ENCODE results near the gene ANO2. TPM values are rescaled to one million over a fixed set of nuclear protein-coding genes. Genes with fewer than 3 reads are reported as not detected.

The ANO2 gene
- total RNA-seq, 2 donors from 2014 or later, result 6.7 to 18.5 TPM

- no peaks in the 10 kb centered on the region for H3K9me3 ChIP-seq
- H3K4me1 ChIP-seq (ENCODE audit: control insufficient read depth in 1 of 2, low read depth in 2 of 2), result no peaks in the 10 kb centered on the region
- no peak overlapping the region for H3K27ac ChIP-seq
- no peaks in the 10 kb centered on the region for H3K27me3 ChIP-seq (replicated peaks; ENCODE audit: insufficient read depth)
- ATAC-seq (ENCODE audit: insufficient number of reproducible peaks, low FRiP score, low read depth), result no peak
- DNase-seq (ENCODE audit: low spot score), result no peak
- no peaks in the 10 kb centered on the region for H3K36me3 ChIP-seq
- H3K4me3 ChIP-seq, result no peak overlapping the region
- TF ChIP-seq, protein P1, sequence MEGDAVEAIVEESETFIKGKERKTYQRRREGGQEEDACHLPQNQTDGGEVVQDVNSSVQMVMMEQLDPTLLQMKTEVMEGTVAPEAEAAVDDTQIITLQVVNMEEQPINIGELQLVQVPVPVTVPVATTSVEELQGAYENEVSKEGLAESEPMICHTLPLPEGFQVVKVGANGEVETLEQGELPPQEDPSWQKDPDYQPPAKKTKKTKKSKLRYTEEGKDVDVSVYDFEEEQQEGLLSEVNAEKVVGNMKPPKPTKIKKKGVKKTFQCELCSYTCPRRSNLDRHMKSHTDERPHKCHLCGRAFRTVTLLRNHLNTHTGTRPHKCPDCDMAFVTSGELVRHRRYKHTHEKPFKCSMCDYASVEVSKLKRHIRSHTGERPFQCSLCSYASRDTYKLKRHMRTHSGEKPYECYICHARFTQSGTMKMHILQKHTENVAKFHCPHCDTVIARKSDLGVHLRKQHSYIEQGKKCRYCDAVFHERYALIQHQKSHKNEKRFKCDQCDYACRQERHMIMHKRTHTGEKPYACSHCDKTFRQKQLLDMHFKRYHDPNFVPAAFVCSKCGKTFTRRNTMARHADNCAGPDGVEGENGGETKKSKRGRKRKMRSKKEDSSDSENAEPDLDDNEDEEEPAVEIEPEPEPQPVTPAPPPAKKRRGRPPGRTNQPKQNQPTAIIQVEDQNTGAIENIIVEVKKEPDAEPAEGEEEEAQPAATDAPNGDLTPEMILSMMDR (IDR thresholded peaks at IDR 0.05), result no peak
Observed at GRCh38 chr12:5905757-5906156, 39.3 kb downstream of the ANO2 start.

DNA sequence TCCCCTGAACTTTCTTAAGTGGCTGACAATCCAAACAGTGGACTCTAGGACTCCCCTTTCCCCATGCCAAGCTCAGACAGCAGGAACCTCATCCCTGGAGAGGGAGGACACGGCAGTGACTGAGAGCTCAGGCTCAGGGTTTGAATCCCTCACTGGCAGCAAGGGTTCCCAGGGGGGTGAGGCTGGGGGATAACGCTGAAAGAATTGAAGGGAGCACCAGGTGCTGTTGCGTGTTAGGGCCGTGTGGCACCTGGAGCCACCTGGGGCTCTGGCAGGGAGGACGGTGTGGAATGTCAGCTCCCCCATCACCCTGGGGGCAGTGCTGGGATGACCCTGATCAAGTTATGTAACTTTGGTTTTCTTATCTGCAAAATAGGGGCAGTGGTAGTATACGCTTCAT, 40.1 kb downstream of the ANO2 start:
- DNase-seq (ENCODE audit: low spot score) (no peak), ATAC-seq (ENCODE audit: insufficient number of reproducible peaks, low FRiP score, low read depth) (no peak)
- Histone ChIP-seq H3K36me3 (no peaks in the 10 kb centered on the region), H3K27ac (no peak overlapping the region), H3K9me3 (no peaks in the 10 kb centered on the region), H3K4me1 (ENCODE audit: control insufficient read depth in 1 of 2, low read depth in 2 of 2) (no peaks in the 10 kb centered on the region), H3K27me3 (replicated peaks; ENCODE audit: insufficient read depth) (no peaks in the 10 kb centered on the region), H3K4me3 (no peak overlapping the region)
- TF ChIP-seq, protein P1 (IDR thresholded peaks at IDR 0.05), result no peak

GRCh38 chr12:5904441-5904840, 40.6 kb downstream of the ANO2 start:
- Histone ChIP-seq H3K4me1 (ENCODE audit: control insufficient read depth in 1 of 2, low read depth in 2 of 2) (no peaks in the 10 kb centered on the region), H3K27me3 (replicated peaks; ENCODE audit: insufficient read depth) (no peaks in the 10 kb centered on the region), H3K27ac (no peak overlapping the region), H3K36me3 (no peaks in the 10 kb centered on the region), H3K9me3 (no peaks in the 10 kb centered on the region), H3K4me3 (no peak overlapping the region)
- no peak for ATAC-seq (ENCODE audit: insufficient number of reproducible peaks, low FRiP score, low read depth)
- TF ChIP-seq, protein P1 (IDR thresholded peaks at IDR 0.05), result no peak
- no peak for DNase-seq (ENCODE audit: low spot score)

- Histone ChIP-seq H3K27ac (no peak overlapping the region), H3K36me3 (no peaks in the 10 kb centered on the region), H3K27me3 (replicated peaks; ENCODE audit: insufficient read depth) (no peaks in the 10 kb centered on the region), H3K4me3 (no peak overlapping the region), H3K4me1 (ENCODE audit: control insufficient read depth in 1 of 2, low read depth in 2 of 2) (no peaks in the 10 kb centered on the region), H3K9me3 (no peaks in the 10 kb centered on the region)
- TF ChIP-seq, protein P1 (IDR thresholded peaks at IDR 0.05), result no peak
- ATAC-seq (ENCODE audit: insufficient number of reproducible peaks, low FRiP score, low read depth), result no peak
- no peak for DNase-seq (ENCODE audit: low spot score)
Observed at GRCh38 chr12:5902736-5903135, 42.3 kb downstream of the ANO2 start.

DNA sequence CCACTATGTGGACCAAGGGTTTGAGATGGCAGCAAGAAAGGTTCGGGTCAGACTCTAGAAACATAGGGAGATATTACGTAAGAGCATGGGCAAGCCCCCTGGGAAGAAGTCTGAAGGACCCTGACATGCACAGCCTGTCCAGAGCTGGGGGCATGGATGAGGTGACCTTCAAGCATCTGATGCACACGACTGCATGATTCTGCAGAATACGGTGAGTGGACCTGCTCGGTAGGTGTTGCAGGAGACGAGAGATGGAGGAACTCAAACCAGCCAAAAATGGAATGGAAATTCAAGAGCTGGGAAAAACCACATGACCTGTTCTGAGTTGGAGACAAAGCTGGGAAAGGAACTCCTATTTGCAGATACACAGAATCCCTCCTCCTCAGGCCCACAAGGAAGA, 43.6 kb downstream of the ANO2 start:
- Histone ChIP-seq H3K4me3 (no peak overlapping the region), H3K9me3 (no peaks in the 10 kb centered on the region), H3K4me1 (ENCODE audit: control insufficient read depth in 1 of 2, low read depth in 2 of 2) (no peaks in the 10 kb centered on the region), H3K27ac (no peak overlapping the region), H3K27me3 (replicated peaks; ENCODE audit: insufficient read depth) (no peaks in the 10 kb centered on the region), H3K36me3 (no peaks in the 10 kb centered on the region)
- DNase-seq (ENCODE audit: low spot score) (no peak), ATAC-seq (ENCODE audit: insufficient number of reproducible peaks, low FRiP score, low read depth) (no peak)
- TF ChIP-seq, protein P1 (IDR thresholded peaks at IDR 0.05), result no peak

Measured in thoracic aorta (tissue), 2 donors.